ENCODE measurements around the gene FBXO15. TPM values are rescaled to one million over a fixed set of nuclear protein-coding genes. Genes with fewer than 3 reads are reported as not detected.

Gene FBXO15
- total and polyA plus RNA-seq, 2 donors (not counting 3 experiments of a cell fraction or from before 2014, with no cell fraction given): not detected

GRCh38 chr18:74163019-74163660 is 15.5 kb upstream of the FBXO15 start:
- H3K36me3 ChIP-seq (ENCODE audit: control insufficient read depth in 2 of 2, extremely low read depth in 1 of 2, insufficient read depth in 2 of 2, low read length in 2 of 2): peaks cover 3 to 6% of the 10 kb centered on the region in 2 experiments
- ChIA-PET POLR2A (no interaction called here), CTCF (no interaction called here)
- no peak overlapping the region for H2AFZ ChIP-seq (ENCODE audit: low read depth, low read length)
- no peak overlapping the region for H3K4me3 ChIP-seq (replicated peaks in 1 of 3; ENCODE audit: insufficient read depth in 1 of 3, low read depth in 1 of 3, low read length in 3 of 3)
- FAIRE-seq (no peak), DNase-seq (ENCODE audit: low read depth, low spot score) (no peak)
- H3K79me2 ChIP-seq (ENCODE audit: control insufficient read depth, insufficient read depth, low read length): no peaks in the 10 kb centered on the region
- H3K9ac ChIP-seq (replicated peaks; ENCODE audit: extremely low read depth, insufficient read depth, low read length): no peak overlapping the region
- H3K9me1 ChIP-seq (replicated peaks; ENCODE audit: control insufficient read depth, extremely low read depth, insufficient read depth, low read length): no peaks in the 10 kb centered on the region
- no peak overlapping the region for H3K27ac ChIP-seq (ENCODE audit: insufficient read depth, low read depth, low read length)
- H3K27me3 ChIP-seq (ENCODE audit: control insufficient read depth in 2 of 2, insufficient read depth in 2 of 2, low read length in 2 of 2): no peaks in the 10 kb centered on the region
- no TSS peak for BruUV-seq (replicated peaks)
- intact Hi-C loops (cut with micrococcal nuclease) (no loop called here), dilution Hi-C loops (cut with MboI; ENCODE audit: extremely low pct_ligation_motif_present, low sequenced_read_pairs) (no loop called here)
- no peaks in the 10 kb centered on the region for H3K4me1 ChIP-seq (ENCODE audit: control insufficient read depth, extremely low read depth, insufficient read depth, low read length)
- H3K9me3 ChIP-seq (replicated peaks; ENCODE audit: control insufficient read depth, insufficient read depth, low read length): no peaks in the 10 kb centered on the region
- H4K20me1 ChIP-seq (replicated peaks; ENCODE audit: control insufficient read depth, extremely low read depth, insufficient read depth, low read length): no peaks in the 10 kb centered on the region
- H3K4me2 ChIP-seq (ENCODE audit: insufficient read depth, low read length): no peak overlapping the region
- TF ChIP-seq GATA2 (IDR thresholded peaks at IDR 0.05; ENCODE audit: insufficient read depth, insufficient read length, low read depth, low read length): no peak
- no peak for TF ChIP-seq POLR2A (IDR thresholded peaks at IDR 0.05; ENCODE audit: low read depth, low read length)
- TF ChIP-seq FOS (IDR thresholded peaks at IDR 0.05; ENCODE audit: borderline replicate concordance, insufficient read depth, low read length): no peak
- TF ChIP-seq CTCF (IDR thresholded peaks at IDR 0.05; ENCODE audit: extremely low read depth in 1 of 2, insufficient read depth in 1 of 2, low read depth in 1 of 2, low read length in 2 of 2): no peak
- TF ChIP-seq MYC (IDR thresholded peaks at IDR 0.05; ENCODE audit: low read depth, low read length): no peak
- TF ChIP-seq POLR2AphosphoS5 (IDR thresholded peaks at IDR 0.05; ENCODE audit: insufficient read depth, low read depth, low read length): no peak
- TF ChIP-seq JUN (IDR thresholded peaks at IDR 0.05; ENCODE audit: borderline replicate concordance, insufficient read depth, insufficient read length, low read depth): no peak
- no peak for TF ChIP-seq EZH2 (IDR thresholded peaks at IDR 0.05; ENCODE audit: borderline replicate concordance, low read depth, low read length, severe bottlenecking)
- TF ChIP-seq MAX (IDR thresholded peaks at IDR 0.05; ENCODE audit: insufficient read depth, insufficient read length): no peak
